ENCODE results near the gene CSTF1.

The CSTF1 gene

DNA sequence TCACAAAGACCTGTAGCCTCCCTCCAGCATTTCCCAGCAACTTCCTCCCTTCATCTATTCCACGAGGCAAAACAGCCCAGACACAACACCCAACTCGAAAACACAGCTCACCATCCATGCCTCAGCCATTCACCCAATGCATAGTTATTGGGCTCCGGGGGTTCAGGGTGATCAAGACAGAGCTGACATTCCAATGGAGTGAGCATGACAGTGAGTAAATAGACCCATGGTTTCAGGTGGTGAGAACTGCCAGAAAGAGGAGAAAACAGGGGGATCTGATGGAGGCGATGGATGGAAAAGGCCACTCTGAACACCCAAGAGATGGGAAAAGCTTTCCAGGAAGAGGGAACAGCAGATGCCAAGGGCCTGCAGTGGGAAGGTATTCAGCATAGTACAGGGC lies 25.5 kb downstream of the CSTF1 start:
- H3K36me3 ChIP-seq: no peaks in the 10 kb centered on the region
- TF ChIP-seq, protein P1, sequence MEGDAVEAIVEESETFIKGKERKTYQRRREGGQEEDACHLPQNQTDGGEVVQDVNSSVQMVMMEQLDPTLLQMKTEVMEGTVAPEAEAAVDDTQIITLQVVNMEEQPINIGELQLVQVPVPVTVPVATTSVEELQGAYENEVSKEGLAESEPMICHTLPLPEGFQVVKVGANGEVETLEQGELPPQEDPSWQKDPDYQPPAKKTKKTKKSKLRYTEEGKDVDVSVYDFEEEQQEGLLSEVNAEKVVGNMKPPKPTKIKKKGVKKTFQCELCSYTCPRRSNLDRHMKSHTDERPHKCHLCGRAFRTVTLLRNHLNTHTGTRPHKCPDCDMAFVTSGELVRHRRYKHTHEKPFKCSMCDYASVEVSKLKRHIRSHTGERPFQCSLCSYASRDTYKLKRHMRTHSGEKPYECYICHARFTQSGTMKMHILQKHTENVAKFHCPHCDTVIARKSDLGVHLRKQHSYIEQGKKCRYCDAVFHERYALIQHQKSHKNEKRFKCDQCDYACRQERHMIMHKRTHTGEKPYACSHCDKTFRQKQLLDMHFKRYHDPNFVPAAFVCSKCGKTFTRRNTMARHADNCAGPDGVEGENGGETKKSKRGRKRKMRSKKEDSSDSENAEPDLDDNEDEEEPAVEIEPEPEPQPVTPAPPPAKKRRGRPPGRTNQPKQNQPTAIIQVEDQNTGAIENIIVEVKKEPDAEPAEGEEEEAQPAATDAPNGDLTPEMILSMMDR (IDR thresholded peaks at IDR 0.05; ENCODE audit: low read depth, low read length): no peak
- H3K27ac ChIP-seq: no peak overlapping the region
- H3K4me3 ChIP-seq (ENCODE audit: low read depth, low read length): no peak overlapping the region
- H3K27me3 ChIP-seq (ENCODE audit: insufficient read depth, low read depth, severe bottlenecking): peaks cover 19% of the 10 kb centered on the region
- no peaks in the 10 kb centered on the region for H3K9me3 ChIP-seq (ENCODE audit: severe bottlenecking)
- no peak for DNase-seq

DNA sequence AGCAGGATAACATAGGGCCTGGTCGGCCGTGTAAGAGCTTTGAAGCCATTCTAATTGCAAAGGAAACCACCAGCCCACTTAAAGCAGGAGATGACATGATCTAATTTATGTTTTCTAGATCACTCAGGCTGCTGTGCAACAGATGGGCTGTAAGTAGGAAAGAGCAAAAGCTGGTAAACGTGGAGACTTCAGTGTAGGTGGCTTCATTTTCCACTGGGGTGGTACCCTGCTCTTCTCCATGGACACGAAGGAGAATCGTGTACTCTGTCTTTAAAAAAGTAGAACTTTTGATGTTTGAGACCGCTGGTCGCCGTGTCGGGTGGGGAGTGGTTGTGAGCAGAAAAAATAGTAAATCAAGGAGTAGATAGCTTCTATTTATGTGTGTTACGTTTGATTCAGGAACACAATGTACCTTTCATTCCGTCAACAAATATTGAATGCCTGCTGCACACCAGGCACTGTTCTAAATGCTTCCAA lies 26.0 kb downstream of the CSTF1 start:
- no peaks in the 10 kb centered on the region for H3K36me3 ChIP-seq
- TF ChIP-seq, protein P1 (IDR thresholded peaks at IDR 0.05; ENCODE audit: low read depth, low read length): no peak
- H3K27ac ChIP-seq: no peak overlapping the region
- no peak for DNase-seq
- H3K27me3 ChIP-seq (ENCODE audit: insufficient read depth, low read depth, severe bottlenecking): peaks cover 24% of the 10 kb centered on the region
- no peak overlapping the region for H3K4me3 ChIP-seq (ENCODE audit: low read depth, low read length)
- H3K9me3 ChIP-seq (ENCODE audit: severe bottlenecking): no peaks in the 10 kb centered on the region

DNA sequence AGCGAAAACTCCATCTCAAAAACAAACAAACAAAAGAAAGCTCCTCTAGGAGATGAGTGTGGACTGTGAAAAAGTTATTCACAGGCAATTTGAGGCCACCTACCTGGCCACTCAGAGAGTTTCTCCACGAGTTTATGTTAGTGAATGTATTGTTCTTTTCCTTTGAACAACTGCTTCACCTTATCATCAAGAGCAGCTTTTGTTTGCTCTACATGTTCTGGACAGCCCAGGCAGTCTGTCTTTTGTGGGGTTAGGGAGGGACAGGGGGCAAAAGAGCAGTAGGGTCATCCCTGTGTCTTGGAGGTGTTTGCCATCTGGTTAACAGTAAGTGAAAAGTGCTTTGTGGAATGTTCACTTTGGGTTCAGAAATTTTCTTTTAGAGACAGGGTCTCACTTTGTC lies 27.6 kb downstream of the CSTF1 start:
- DNase-seq: no peak
- Histone ChIP-seq H3K9me3 (ENCODE audit: severe bottlenecking) (no peaks in the 10 kb centered on the region), H3K27me3 (ENCODE audit: insufficient read depth, low read depth, severe bottlenecking) (peaks cover 32% of the 10 kb centered on the region), H3K36me3 (no peaks in the 10 kb centered on the region), H3K4me3 (ENCODE audit: low read depth, low read length) (no peak overlapping the region), H3K27ac (no peak overlapping the region)
- TF ChIP-seq, protein P1 (IDR thresholded peaks at IDR 0.05; ENCODE audit: low read depth, low read length): no peak

DNA sequence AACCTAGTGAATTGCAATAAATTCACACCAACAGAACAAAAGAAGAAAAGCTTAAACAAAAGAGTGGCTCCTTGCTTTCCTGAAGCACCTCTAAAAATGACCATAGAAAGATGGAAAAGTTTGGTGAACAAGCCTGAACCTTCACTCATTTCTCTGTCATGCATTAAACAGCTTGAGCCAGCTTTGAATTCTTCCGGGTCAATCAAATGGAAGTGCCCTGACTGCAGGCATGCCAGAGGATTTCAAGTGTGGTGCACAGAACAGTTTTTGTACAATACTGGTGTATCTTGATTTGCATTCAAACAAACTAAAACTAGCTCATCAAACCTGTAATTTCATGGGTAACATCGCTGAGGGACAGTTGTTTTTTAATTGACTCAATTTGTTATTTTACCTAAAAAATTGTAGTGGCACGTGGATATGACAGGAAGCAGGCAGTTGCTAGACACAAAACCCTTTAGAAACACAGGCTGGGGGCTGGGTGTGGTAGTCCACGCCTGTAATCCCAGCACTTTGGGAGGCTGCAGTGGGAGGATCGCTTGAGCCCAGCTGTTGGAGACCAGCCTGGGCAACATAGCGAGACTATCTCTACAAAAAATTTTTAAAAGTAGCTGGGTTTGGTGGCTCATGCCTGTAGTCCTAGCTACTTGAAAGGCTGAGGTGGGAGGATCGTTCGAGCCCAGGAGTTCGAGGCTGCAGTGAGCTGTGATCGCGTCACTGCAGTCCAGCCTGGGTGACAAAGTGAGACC lies 28.7 kb downstream of the CSTF1 start:
- Histone ChIP-seq H3K4me3 (ENCODE audit: low read depth, low read length) (no peak overlapping the region), H3K27me3 (ENCODE audit: insufficient read depth, low read depth, severe bottlenecking) (peaks cover 43% of the 10 kb centered on the region), H3K36me3 (no peaks in the 10 kb centered on the region), H3K9me3 (ENCODE audit: severe bottlenecking) (no peaks in the 10 kb centered on the region), H3K27ac (no peak overlapping the region)
- TF ChIP-seq, protein P1 (IDR thresholded peaks at IDR 0.05; ENCODE audit: low read depth, low read length): no peak
- no peak for DNase-seq

DNA sequence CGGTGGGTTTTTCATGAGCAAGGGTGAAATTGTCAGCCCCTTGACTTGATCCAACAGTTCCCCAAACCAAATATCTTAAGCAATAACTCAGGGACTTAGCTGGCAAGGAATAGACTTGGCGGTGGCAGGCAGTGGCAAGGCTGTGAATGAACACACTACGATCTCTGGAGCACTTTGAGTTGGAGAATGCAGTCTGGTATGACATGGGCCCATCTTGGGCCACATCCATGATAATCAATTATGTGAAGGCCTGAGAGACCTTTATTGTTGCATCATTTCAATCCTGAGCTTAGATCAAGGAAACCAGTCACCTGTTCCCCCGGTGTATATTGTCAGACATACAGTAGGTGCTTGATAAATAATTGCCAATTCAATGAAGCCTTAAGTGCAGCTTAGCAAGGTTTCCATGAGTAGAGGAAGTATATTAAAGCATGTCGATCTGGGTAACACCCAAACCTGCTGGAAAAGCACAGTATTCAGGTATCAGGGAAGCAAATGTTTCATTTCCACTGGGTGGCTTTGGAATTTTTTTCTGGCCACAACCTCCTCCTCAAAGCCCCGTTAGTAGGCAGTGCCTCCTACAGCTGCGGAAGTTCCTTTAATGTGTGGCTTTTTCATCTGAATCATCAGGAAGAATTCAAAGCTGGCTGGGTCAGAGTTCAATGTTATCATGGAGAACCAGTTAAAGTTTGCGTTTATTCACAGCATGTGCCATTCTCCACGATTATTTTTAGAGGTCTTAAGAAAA lies 29.8 kb downstream of the CSTF1 start:
- TF ChIP-seq, protein P1 (IDR thresholded peaks at IDR 0.05; ENCODE audit: low read depth, low read length): no peak
- Histone ChIP-seq H3K4me3 (ENCODE audit: low read depth, low read length) (no peak overlapping the region), H3K27ac (no peak overlapping the region), H3K9me3 (ENCODE audit: severe bottlenecking) (no peaks in the 10 kb centered on the region), H3K36me3 (no peaks in the 10 kb centered on the region), H3K27me3 (ENCODE audit: insufficient read depth, low read depth, severe bottlenecking) (peaks cover 52% of the 10 kb centered on the region)
- no peak for DNase-seq

Data from WERI-Rb-1 (cell line).